C4-2B (cell line): ENCODE measurements around the gene MYBPC1.

Experiments used
- ZFX ChIP-seq: fragments of 450-650 bp; IDR thresholded peaks from 2 replicates; pipeline ENCODE4 v1.6.1; 2017
- TF ChIP-seq, protein P1 (sequence below): fragments of 450-650 bp; conservative IDR thresholded peaks from 2 replicates; pipeline ENCODE4 v1.5.1; 2017; ENCODE audit warnings: mild to moderate bottlenecking

DNA sequence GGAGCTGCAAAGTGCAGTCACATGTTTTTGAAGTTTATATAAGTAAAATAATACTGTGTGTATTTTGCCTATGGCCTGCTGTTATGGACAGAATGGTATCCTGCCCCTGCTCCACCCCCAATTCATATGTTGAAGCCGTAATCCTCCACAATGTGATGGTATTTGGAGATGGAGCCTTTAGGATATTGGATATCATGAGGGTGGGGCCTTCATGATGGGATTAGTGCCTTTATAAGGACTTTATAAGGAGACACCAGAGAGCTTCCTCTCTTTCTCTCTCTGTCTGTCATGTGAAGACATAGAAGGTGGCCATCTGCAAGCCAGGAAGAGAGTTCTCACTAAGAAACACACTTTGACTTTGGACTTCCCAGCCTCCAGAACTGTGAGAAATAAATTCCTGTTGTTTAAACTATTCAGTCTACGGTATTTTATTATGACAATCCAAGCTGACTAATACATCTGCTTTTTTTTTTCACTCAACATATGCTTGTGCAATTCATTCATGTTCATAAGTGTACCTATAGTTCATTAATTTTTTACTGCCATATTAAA lies 99.6 kb downstream of the MYBPC1 start:
- TF ChIP-seq, protein P1, sequence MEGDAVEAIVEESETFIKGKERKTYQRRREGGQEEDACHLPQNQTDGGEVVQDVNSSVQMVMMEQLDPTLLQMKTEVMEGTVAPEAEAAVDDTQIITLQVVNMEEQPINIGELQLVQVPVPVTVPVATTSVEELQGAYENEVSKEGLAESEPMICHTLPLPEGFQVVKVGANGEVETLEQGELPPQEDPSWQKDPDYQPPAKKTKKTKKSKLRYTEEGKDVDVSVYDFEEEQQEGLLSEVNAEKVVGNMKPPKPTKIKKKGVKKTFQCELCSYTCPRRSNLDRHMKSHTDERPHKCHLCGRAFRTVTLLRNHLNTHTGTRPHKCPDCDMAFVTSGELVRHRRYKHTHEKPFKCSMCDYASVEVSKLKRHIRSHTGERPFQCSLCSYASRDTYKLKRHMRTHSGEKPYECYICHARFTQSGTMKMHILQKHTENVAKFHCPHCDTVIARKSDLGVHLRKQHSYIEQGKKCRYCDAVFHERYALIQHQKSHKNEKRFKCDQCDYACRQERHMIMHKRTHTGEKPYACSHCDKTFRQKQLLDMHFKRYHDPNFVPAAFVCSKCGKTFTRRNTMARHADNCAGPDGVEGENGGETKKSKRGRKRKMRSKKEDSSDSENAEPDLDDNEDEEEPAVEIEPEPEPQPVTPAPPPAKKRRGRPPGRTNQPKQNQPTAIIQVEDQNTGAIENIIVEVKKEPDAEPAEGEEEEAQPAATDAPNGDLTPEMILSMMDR: no peak
- no peak for TF ChIP-seq ZFX
